IPS-20b (cell line): Measurements from ENCODE around the gene LIPI.
"Not testable (repeated sequence)": the region's sequence is repeated elsewhere in the genome, so short reads cannot be mapped to it uniquely, and the experiment has no call there.

Experiments used
- H3K27ac ChIP-seq: one replicate; pipeline ENCODE4 v1.5.1; 2013; ENCODE audit warnings: low read length
- H3K27me3 ChIP-seq: 2 replicates; pipeline ENCODE4 v1.6.1; 2013; ENCODE audit warnings: mild to moderate bottlenecking, low read length, inconsistent platforms; ENCODE audit not compliant: insufficient read depth
- H3K36me3 ChIP-seq: 2 replicates; pipeline ENCODE4 v1.6.1; 2013; ENCODE audit warnings: low read depth, mild to moderate bottlenecking, inconsistent platforms, low read length, moderate library complexity; ENCODE audit not compliant: insufficient read depth
- H3K4me1 ChIP-seq: 2 replicates; pipeline ENCODE4 v1.6.1; 2013; ENCODE audit warnings: mild to moderate bottlenecking, control low read depth, inconsistent platforms, low read length, moderate library complexity; ENCODE audit not compliant: insufficient read depth
- H3K4me3 ChIP-seq: 2 replicates; pipeline ENCODE4 v1.5.1; 2013; ENCODE audit warnings: mild to moderate bottlenecking, low read length, inconsistent platforms
- H3K9ac ChIP-seq: 2 replicates; pipeline ENCODE4 v1.6.1; 2013; ENCODE audit warnings: low read depth, mild to moderate bottlenecking, inconsistent platforms, low read length, moderate library complexity
- H3K9me3 ChIP-seq: 2 replicates; pipeline ENCODE4 v1.6.1; 2013; ENCODE audit warnings: mild to moderate bottlenecking, low read depth, low read length, inconsistent platforms; ENCODE audit not compliant: insufficient read depth

Gene LIPI

GRCh38 chr21:14071902-14072734 is 138.6 kb downstream of the LIPI start:
- H3K9me3 ChIP-seq, result no peaks in the 10 kb centered on the region
- no peak overlapping the region for H3K9ac ChIP-seq
- no peaks in the 10 kb centered on the region for H3K27me3 ChIP-seq
- H3K4me3 ChIP-seq, result no peak overlapping the region
- H3K36me3 ChIP-seq, result no peaks in the 10 kb centered on the region; the same call in 1 of the 2 replicates
- no peaks in the 10 kb centered on the region for H3K4me1 ChIP-seq
- H3K27ac ChIP-seq, result no peak overlapping the region

DNA sequence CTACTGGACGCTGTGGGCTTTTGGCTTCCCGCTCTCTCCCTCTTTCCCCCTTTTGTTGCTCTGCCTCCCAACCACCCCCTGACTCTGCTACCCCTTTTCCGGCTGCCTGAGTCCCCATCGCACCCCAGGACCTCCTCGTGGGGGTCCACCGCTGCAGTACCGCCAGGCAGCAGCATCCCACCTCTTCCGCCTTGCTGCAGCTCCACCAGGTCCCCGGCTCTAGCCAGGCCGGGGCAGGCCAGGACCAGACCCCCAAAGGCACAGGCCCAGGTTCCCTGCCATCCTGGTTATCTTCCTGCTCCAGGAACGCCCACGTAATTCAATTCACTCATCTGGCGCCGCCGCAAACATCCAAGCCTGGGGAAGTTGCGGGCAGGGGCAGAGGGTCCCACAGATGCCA is 139.8 kb downstream of the LIPI start:
- Histone ChIP-seq H3K27ac (no peak overlapping the region), H3K9me3 (no peaks in the 10 kb centered on the region), H3K27me3 (no peaks in the 10 kb centered on the region), H3K36me3 (no peaks in the 10 kb centered on the region; the same call in 1 of the 2 replicates), H3K9ac (no peak overlapping the region), H3K4me1 (no peaks in the 10 kb centered on the region), H3K4me3 (no peak overlapping the region)

- no peaks in the 10 kb centered on the region for H3K9me3 ChIP-seq
- H3K4me1 ChIP-seq, result no peaks in the 10 kb centered on the region
- no peak overlapping the region for H3K9ac ChIP-seq
- H3K27ac ChIP-seq, result no peak overlapping the region
- H3K4me3 ChIP-seq, result no peak overlapping the region
- no peaks in the 10 kb centered on the region; the same call in 1 of the 2 replicates for H3K36me3 ChIP-seq
- no peaks in the 10 kb centered on the region for H3K27me3 ChIP-seq
Measured at GRCh38 chr21:14070049-14070893, 140.5 kb downstream of the LIPI start.

DNA sequence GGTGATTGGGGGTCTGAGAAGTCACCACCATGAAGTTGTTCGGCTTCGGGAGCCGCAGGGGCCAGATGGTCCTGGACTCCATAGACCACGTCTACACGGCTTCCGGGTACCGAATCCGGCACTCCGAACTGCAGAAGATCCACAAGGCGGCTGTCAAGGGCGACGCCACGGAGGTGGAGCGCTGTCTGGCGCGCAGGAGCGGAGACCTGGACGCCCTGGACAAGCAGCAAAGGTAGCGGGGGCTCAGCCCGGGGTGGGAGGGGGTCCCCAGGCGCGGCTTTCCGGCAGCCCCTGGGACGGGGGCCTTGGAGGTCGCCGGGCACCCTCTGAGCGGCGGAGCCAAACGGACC is 146.5 kb downstream of the LIPI start:
- H3K27me3 ChIP-seq, result no peaks in the 10 kb centered on the region
- no peaks in the 10 kb centered on the region for H3K9me3 ChIP-seq
- H3K9ac ChIP-seq, result no peak overlapping the region
- H3K4me3 ChIP-seq, result no peak overlapping the region
- H3K4me1 ChIP-seq, result no peaks in the 10 kb centered on the region
- H3K27ac ChIP-seq, result no peak overlapping the region
- no peaks in the 10 kb centered on the region for H3K36me3 ChIP-seq

DNA sequence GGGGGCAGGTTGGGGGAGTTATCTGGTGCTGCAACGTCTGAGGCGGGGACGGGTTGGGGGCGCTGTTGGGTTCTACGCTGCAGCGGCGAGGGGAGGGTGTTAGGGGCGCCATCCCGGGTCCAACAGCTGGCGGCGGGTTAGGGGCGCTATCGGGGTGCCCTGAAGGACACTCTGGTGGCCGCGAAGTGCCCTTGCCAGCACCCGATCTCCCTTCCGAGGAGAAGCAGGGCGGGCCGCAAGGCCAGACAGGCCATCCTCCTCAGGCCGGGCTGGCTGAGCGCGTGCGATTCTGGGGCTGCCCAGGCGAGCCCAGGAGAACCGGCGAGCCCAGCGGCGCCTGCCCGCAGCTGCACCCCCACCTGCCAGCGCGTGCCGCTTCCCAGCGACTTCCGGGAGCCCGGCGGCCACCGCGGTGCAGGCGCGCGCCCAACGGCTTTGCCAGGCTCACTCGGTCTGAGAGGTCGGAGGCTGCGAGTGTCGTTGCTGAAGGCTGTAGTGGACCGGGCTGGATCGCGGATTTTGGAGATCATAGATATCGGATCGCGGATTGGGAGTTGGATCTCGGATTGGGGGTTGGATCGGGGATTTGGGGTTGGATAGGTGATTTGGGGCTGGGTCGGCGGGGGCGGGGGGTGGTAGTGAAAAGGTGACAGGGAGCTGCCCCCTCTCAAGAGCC is 147.0 kb downstream of the LIPI start:
- H3K4me1 ChIP-seq, H3K27ac ChIP-seq, H3K36me3 ChIP-seq, H3K9me3 ChIP-seq, H3K27me3 ChIP-seq, H3K9ac ChIP-seq, H3K4me3 ChIP-seq: not testable (repeated sequence)

DNA sequence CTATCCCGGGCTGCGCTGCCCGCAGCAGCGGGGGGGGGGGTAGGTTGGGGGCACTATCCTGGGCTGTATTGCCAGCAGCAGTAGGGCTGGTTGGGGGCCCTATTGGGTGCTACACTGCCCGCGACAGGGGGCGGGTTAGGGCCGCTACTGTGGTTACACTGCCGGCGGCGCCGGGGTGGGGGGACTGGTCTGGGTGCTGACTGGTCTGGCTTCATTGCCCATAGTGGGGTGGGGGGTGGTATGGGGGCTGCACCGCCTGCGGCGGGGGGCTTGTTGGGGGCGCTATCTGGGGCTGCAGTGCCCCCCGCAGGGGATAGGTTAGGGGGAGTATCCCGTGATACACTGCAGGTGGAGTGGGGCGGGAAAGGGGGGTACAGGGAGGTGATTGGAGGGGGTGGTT is 148.1 kb downstream of the LIPI start:
- not testable (repeated sequence) for H3K27ac ChIP-seq, H3K36me3 ChIP-seq, H3K4me1 ChIP-seq, H3K27me3 ChIP-seq, H3K9me3 ChIP-seq, H3K9ac ChIP-seq, H3K4me3 ChIP-seq

- H3K27me3 ChIP-seq, H3K9me3 ChIP-seq, H3K9ac ChIP-seq, H3K4me1 ChIP-seq, H3K4me3 ChIP-seq, H3K27ac ChIP-seq, H3K36me3 ChIP-seq: not testable (repeated sequence)
Measured at GRCh38 chr21:14061820-14062219, 148.9 kb downstream of the LIPI start.

GRCh38 chr21:14058995-14059627 is 151.6 kb downstream of the LIPI start:
- not testable (repeated sequence) for H3K27me3 ChIP-seq, H3K4me1 ChIP-seq, H3K9me3 ChIP-seq, H3K4me3 ChIP-seq, H3K9ac ChIP-seq, H3K27ac ChIP-seq, H3K36me3 ChIP-seq
